Esophagus muscularis mucosa (tissue), 3 donors: Measurements from ENCODE around the gene PTBP1.

ENCODE experiments used
- CTCF ChIP-seq, 3 experiments: fragments of 200-600 bp in 2 of 3; fragments of 450-650 bp in 1 of 3; sonication (generic) in 2 of 3; IDR thresholded peaks; one replicate each; pipeline ENCODE4 v1.5.1; 2017 to 2019; ENCODE audit warnings: antibody characterized with exemption in 3 of 3, mild to moderate bottlenecking in 2 of 3, moderate library complexity in 1 of 3
- POLR2A ChIP-seq: fragments of 450-650 bp; IDR thresholded peaks from one replicate; pipeline ENCODE4 v1.6.1; 2017; ENCODE audit warnings: antibody characterized with exemption, moderate library complexity, mild to moderate bottlenecking, low read depth

GRCh38 chr19:798415-799075 lies 1.3 kb downstream of the PTBP1 start:
- TF ChIP-seq POLR2A (no peak), CTCF (IDR thresholded peaks at IDR 0.05) (no peak)
